H1 (cell line): Measurements from ENCODE around the gene ADIRF.

Experiments used
- CEBPB ChIP-seq: IDR thresholded peaks from 2 replicates; pipeline ENCODE4 v1.6.1; 2012; ENCODE audit warnings: low read depth, low read length
- CTCF ChIP-seq, 3 experiments: IDR thresholded peaks; 1 replicate in 2 of 3; 2 replicates in 1 of 3; pipeline versions ENCODE4 v1.5.1 to v1.6.1; 2011; ENCODE audit warnings: low read length in 3 of 3, mild to moderate bottlenecking in 3 of 3, inconsistent platforms in 2 of 3, low read depth in 1 of 3, moderate library complexity in 1 of 3; ENCODE audit not compliant: insufficient read depth in 1 of 3; ENCODE audit errors: control extremely low read depth in 1 of 3
- POLR2A ChIP-seq, 2 experiments: IDR thresholded peaks; 1 replicate in 1 of 2; 2 replicates in 1 of 2; pipeline ENCODE4 v1.6.1; 2011; ENCODE audit warnings: low read depth in 2 of 2, low read length in 2 of 2, mild to moderate bottlenecking in 2 of 2; ENCODE audit errors: control extremely low read depth in 1 of 2
- POLR2AphosphoS5 ChIP-seq: IDR thresholded peaks from 2 replicates; pipeline ENCODE4 v1.6.1; 2011; ENCODE audit warnings: low read depth, low read length

- TF ChIP-seq CTCF (IDR thresholded peaks at IDR 0.05; ENCODE audit: control extremely low read depth in 1 of 3, insufficient read depth in 1 of 3, low read depth in 1 of 3, low read length in 3 of 3): no peak
- TF ChIP-seq POLR2A (IDR thresholded peaks at IDR 0.05; ENCODE audit: control extremely low read depth in 1 of 2, low read depth in 2 of 2, low read length in 2 of 2): no peak
- TF ChIP-seq CEBPB: no peak
- no peak for TF ChIP-seq POLR2AphosphoS5
Measured at GRCh38 chr10:86937502-86938154, 30.7 kb upstream of the ADIRF start.
